ENCODE measurements around the gene DISC1.
"Not testable (repeated sequence)": the region's sequence is repeated elsewhere in the genome, so short reads cannot be mapped to it uniquely, and the experiment has no call there.

DISC1 gene

DNA sequence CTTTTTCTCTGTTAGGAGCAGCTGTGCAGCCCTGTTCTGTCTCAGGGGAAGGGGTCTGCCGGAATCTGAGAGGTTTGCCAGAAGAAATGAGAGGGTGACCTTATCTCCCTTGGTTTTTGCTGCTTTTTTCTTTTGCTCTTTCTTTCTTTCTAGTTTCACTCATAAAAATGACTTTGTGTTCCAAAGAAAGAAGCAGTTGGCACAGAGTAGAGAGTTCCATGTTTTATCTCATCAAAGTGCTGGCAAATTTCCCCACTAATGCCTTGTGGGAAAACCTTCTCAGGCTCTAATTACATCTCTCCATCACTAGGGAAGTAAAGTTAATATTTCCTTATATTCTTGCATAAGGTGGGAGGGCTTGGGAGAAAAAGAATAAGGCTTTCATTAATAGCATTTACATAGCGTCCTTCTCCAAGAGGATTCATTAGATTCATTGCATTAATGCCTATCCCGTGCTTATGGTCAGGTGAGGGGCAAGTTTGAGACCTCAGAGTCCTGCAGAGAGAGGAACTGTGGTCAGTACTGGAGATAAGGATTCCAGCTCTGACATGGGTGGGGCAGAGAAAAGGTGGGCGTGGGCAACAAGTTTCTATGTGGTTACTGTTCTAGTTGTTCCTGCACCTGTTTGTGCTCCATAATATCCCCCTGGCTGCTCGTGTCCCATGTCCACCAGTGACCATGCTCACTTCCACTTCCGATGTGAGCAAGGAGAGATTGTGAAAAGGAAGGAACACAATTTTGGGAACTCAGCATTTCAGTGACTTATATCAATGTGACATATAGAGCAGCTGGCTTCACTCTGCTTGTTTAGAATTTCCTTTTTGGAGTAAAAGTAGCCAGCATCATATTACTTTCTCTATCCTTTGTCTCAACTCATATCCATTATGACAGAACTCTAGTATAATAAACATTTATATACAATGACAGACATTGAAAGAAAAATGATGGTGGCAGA is 79.5 kb downstream of the DISC1 start:
- DNase-seq, result no peak

DNA sequence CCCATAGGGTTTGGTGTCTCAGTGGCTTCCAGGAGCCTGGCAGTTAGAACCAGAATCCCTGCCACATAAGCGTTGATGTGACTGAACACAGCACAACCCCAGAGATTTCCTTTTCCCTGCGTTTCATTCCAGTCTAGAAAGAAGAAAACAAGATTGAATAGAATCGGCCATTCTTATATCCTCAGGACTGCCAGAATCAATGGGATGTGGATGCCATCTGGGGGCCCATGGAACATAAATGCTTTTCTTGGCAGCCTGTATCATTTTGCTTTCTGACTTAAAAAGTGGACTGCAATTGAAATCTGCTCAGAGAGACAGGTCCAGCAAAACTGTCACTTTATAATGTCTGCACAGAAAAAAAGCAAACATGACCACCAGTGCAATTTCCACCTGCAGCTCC is 80.3 kb downstream of the DISC1 start:
- DNase-seq, result no peak

DNA sequence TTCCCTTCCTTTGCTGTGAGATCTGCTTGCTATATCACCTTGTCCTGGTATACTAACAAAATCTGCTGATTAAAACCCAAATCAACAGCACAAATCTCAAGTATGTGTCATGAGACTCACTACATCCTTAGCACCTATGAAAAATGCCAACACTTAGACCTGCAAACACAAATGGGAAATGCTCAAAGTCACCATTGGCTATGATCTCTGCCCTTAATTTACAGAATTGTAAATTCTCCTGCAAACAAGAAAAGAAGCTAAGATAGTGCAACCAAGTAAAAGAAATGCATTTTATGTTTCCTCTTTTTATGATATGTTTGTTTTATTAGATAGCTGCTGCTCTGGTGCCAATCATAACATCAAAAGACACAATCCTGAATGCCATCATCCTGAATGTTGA is 80.8 kb downstream of the DISC1 start:
- DNase-seq, result no peak

DNA sequence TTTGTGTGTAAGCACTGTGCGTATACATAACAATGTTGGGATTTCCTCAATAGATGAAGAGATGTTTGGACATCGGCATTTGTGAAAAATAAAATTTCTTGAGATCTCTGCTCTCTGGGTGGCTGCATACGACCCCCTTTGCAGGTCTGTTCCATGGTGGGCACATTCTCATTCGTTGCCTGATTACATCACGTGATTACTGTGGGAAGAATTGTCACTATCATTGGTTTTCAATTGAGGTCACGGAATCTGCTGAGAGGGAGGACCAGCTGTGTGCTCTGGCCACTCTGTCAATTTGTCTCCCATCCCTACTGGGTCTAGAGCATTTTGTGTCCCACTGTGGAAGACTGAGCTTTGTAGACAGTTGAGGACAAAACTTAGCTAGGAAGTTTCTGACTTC is 81.8 kb downstream of the DISC1 start:
- DNase-seq, result no peak

DNA sequence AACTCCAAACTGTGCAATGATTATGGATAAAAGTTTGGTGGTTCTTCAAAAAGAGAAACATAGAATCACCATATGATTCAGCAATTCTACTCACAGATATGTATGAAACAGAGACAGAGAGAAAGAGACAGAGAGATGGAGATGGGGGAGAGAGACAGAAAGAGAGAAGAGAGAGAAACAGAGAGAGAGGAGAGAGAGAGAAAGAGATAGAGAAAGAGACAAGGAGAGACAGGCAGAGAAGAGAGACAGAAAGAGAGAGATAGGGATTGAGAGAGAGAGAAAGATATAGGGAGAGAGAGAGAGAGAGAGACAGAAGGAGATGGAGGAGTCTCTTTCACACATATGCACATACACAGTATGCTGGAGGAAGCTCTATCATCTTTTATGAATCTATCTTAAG is 87.8 kb downstream of the DISC1 start:
- no peak for DNase-seq

DNA sequence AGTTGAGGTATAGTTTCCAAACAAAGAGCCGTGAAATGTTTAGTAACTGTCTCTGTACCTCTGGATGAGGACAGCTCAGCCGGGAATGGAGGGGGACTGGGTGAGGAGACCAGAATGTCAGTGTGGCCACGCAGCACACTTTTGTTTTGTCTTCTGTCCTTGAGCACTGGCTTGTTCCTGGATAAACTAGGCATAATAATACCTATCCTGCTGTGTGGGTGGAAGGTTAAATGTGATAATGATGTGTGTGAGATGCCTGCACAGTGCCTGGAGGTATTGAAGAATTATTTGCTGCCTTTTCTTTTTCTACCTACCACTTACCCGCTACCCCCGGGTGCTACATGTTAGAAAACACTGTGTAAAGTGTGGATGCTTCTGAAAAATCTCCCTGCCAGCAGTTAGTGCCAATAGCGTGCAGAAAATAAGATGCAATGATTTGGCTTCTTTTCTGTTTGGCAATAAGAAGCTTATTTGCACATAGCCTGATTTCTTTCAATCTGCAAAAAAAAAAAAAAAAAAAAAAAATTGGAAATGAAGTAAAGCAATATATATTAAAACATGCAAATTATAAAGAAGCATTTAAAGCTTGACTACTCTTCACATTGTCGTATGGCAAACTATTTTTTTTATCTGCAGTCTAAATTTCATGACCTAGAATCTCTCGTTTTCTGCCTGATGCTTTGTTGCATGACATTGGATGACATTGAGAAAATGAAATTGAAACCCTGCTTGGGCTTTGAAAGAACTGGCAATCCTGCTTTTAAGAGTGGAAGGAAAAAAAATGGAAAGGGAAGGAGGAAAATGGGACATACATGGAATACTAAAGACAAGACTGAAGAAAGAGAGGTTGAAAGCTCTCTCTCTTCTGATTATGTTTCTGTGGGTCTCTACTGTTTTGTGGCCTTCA is 89.5 kb downstream of the DISC1 start:
- no peak for DNase-seq

DNA sequence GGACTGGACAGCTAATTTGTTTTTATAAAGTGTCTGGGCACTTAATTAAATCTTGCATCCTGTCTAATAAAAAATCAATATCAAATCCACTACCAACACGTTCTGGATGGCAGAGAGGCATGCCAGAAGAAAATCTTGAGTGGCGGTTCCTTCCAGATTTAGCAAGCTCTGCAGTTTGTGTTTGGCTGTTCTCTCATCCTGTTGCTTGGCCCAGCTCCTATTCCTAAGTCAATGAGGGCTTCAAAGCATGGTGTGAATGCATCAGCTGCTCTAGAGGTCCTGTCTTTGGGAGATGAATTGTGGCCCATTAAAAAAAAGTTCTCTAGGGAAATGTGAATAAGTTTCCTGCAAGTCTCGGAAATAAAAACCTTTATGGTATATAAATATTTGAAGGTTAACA is 90.3 kb downstream of the DISC1 start:
- DNase-seq, result no peak

DNA sequence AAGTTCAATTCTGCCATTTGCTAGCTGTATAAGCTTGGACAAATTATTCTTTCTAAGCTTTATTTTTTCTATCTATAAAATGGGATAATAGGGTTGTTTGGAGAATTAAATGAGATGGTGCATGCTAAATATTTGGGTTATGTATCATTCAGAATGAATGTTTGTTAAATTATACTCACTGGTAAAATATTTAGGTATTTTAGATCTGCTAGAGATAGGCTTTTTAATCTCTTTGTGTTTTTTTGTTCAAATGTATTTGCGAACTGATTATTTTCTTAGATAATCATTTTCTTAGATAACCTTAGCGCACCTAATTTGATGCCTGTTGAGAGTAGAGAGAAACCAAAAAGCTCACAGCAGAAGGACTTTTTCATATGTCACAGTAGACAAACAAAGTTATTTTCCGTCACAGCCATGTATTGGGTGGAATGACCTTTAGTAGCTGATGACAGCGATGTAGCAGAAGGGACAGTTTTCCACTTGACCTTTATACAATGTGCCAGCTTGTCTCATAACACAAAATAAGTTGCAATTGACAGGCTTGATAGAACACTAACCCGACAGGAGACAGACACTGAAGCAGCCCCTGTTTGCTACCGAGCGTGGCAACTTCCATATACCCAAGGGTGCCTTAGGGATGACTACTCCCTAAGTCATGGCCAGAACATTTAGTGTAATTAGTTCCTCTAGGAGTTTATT is 93.0 kb downstream of the DISC1 start:
- no peak for DNase-seq

DNA sequence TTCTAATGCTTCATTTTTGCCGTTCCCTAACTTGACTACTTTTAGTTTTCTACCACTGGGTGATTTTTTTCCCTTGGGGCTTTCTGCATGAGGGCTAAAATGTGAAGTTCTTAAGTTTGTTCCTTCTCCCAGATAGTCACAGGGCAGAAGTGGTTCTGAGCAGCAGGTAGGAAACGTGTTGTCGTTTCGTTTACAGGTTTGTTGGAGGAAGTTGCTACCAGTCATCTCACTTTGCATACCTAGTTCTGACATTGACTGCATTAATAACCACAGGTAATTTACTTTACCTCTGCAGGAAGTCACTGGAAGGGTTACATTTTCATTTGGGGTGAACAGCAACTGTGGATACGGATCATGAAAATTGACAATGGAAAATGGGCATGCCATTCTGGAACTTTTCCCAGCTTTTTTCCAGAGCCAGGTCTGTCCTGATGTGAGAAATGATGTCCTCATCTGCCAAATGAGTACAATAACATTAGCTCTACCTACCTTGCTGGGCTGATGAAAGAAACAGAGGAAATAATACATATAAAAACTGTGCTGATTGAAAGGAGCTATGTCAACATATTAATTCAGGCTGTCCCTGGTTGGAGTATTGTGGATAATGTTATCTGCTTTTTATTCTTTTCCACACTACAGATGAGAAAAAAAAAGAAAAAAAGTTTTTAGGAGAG is 94.2 kb downstream of the DISC1 start:
- DNase-seq, result no peak

DNA sequence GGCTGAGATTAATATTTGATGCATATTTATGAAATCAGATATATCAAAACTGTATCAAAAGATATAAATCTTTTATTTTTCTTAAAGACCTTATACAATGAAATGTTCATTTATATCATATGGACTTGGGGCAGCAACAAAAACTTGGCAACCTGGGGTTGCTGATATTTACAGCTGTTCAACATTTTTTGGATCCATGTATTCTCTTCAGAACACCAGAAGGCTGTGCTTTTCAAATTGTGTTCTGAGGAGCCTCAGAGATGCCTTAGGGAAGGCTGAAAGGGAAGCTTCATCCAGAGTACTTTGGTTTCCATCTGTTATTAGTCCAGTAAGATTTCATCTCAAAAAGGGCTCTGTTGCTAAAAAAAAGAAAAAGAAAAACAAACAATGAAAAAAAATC is 94.8 kb downstream of the DISC1 start:
- no peak for DNase-seq

DNA sequence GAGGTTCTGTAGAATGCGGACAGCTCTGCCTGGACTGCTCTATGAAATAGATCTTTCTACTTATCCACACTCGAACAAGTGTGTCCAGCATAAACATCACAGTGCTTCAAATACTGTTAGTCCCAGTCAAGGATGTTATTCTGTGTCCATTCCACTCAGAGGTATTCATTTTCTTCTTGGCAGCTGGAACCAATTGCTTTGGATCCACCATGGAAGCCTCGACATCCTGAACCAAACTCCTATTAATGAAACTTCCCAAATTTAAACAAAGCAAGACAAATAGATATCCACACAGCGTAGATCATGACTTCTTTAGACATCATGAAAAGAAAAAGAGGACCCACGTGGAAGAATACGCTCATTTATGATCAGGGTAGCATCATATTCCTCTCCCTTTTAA is 95.8 kb downstream of the DISC1 start:
- no peak for DNase-seq

DNA sequence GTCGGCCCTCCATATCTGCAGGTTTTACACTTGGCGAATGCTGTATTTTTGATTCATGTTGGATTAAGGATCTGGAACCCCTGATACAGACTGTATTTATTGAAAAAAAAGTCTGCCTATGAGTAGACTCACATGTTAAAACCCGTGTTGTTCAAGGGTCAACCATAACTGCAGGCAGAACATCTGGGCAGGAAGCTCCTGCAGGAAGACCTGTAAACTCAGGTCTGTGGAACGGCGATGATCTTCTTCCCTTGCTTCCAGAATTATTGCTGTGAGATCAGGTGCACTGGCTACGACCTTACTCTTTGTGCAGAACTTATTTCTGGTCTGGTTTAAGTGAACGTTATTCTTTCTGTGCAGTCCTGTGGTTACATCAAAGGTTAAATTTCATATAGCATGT is 96.6 kb downstream of the DISC1 start:
- no peak for DNase-seq

DNA sequence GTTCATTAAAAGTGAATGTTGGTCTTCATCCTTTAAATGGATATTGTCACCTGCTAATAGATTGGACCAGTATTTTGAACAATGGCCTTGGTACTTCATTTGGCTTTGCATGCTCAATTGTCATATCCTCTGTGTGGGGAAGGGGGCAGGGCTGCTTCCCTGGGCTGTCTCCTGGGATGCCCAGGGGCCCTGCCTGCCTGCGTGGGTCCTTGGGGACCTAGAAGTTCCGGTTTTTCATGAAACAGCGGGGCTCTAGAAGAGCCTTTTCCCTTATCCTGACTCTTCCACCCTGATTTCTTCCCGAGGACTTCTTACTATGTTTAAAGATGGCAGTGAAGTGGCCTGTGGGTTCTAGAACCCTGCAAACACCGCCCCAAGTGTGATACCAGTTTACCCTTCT is 97.5 kb downstream of the DISC1 start:
- no peak for DNase-seq

DNA sequence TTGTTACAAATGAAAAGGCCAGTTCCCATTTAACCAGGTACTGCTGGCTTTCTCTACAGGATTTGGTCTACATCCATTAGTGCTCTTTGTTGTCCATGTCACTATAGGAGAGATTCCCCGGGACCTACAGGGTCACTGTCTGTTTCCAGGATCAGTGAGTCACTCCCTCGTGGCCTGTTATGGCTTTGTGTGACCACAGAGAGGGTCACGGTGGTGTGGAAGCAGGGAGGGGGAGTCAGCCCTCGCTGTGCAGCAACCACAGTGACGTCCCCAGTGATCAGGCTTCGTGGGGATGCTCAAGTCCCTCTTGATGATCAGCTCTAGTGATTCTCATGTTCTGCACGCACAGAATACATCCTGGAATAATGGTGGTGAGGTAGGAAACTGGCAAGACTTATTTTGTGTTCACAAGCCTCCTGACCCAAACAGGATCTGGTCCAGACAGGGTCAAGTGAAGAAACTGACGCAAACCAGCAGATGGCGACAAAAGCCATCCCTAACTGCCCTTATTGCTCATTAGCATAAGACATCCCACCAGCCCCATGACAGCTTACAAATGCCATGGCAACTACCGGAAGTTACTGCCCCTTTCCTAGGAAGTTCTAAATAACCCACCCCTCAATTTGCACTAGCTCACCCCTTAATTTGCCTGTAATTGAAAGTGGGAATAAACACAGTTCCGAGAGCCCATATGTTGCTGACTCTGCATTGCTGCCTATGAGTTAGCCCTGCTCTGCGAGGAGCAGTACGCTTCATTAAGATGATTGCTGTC is 98.5 kb downstream of the DISC1 start:
- DNase-seq, result peak; percentile 7 to 38

DNA sequence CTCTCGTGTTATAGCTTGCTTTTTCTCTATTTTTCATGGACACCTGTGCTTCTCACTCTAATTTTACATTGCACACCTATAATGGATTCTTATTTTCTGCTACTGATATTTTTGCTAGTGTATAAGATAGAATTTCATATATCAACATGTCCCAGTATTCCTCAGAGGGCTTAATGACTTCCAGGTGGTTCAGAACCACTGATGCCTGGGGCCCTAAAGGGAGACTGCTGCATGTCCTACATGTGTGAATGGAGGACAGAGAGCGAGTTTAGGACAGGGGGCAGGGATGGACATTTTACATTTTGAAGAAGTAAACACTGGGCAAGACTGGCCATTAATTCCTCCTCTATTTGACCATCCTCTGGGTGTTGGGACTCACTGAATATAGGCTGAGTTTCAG is 100.6 kb downstream of the DISC1 start:
- no peak for DNase-seq

DNA sequence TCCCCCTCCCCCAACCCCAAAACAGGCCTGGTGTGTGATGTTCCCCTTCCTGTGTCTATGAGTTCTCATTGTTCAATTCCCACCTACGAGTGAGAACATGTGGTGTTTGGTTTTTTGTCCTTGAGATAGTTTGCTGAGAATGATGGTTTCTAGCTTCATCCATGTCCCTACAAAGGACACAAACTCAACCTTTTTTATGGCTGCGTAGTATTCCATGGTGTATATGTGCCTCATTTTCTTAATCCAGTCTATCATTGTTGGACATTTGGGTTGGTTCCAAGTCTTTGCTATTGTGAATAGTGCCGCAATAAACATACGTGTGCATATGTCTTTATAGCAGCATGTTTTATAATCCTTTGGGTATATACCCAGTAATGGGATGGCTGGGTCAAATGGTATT is 102.4 kb downstream of the DISC1 start:
- not testable (repeated sequence) for DNase-seq

DNA sequence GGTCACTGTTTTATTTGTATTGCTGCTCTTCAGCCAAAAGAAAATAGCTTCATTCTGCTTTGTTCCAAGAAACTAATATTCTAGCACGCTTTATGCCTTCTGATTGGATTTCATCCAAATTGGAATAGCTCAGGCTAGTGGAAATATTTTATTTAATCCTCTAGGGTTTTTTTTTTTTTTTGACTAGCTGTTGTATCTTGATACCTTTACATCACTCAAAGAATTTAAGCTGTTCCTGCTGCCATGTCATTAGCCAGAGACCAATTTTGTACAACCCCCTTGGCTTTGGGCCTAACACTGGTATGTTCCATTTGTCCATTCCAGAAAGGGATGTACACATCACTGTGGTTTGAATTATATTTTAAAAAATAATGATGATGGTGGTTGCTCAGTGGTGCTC is 103.0 kb downstream of the DISC1 start:
- no peak for DNase-seq

DNA sequence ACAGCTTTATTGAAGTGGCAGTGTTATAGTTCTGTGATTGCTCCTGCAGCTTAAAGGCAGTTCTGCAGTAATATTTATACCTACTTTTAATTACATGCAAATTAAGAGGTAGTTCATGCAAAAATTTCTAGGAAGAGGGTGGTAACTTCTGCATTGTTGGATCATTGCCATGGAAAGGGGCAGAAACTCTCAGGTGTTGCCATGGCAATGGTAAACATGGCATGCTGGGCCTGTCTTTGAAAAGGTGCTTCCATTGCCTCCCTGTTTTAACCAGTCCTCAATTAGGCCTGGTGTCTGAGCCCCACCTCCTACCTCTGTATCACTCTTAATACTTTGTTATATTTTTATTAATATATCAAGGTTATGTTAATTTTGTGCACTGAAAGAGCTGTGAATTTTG is 104.7 kb downstream of the DISC1 start:
- no peak for DNase-seq

DNA sequence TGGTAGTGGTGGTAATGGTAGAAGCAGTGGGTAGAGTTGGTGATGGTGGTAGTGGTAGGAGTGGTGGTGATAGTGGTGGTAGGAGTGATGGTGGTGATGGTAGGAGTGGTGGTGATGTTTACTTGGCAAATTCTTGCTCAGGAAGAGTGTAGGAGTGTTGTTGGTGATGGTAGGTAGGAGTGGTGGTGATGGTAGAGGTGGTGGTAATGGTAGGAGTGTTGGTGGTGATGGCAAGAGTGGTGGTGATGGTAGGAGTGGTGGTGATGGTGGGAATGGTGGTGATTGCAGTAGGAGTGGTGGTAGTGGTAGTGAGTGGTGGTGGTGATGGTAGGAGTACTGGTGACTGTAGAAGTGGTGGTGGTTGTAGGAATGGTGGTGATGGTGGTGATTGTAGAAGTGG is 106.5 kb downstream of the DISC1 start:
- DNase-seq, result no peak

DNA sequence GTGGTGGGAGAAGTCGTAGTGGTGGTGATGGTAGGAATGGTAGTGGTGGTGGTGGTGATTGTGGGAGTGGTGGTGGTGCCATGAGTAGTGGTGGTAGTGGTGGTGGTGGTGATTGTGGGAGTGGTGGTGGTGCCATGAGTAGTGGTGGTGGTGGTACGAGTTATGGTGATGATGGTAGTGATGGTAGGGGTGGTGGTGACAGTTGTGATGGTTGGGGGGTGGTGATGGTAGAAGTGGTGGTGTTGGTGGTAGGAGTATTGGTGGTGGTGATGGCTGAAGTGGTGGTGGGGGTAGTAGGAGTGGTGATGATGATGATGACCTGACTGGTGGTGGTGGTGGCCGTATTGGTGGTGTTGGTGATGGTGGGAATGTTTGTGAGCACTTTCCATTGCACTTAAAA is 107.1 kb downstream of the DISC1 start:
- no peak for DNase-seq

DNA sequence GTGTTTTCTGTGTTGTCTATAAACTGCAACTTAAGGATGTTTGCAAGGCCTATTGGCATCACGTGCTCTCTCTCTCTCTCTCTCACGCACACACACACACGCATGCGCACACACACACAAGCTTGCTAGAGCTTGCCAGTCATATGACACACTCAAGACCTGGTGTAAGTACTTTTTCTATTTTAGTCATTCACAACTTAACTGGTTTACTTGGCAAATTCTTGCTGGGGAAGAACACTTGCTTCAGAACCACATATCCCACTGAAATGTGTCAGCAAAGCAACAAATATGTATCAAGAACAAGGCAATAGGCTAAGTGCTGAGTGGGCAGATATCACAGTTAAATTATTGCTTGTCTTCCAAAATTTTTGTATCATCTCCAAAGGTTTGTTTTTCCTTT is 107.8 kb downstream of the DISC1 start:
- DNase-seq, result no peak

DNA sequence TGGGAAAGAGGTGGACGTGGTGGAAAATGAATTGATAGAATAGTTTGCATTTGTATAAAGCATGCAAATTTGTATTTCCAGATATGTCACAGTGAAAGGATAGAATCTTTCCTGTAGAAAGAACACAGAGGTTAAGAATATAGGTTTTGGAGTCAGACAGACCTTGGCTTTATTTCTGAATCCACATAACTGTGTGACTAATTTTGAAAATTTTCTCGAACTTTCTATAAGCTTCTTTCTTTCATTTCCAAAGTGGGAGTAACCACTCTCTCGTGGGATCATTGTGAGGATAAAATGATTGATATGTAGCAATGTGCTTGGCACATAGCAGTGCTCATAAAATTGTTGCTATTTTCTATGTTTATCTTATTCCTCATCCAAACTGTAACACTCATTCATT is 108.8 kb downstream of the DISC1 start:
- DNase-seq, result no peak

Data from AML-193 (cell line).